PC-9 (cell line): ENCODE measurements around the gene VPS13D.

ENCODE experiments used
- EZH2 ChIP-seq: fragments of 200-600 bp; sonication (generic); IDR thresholded peaks from 2 replicates; pipeline ENCODE4 v1.8.0; 2017; ENCODE audit warnings: antibody characterized with exemption, low read depth
- TF ChIP-seq, protein P1 (sequence below): fragments of 200-600 bp; sonication (generic); conservative IDR thresholded peaks from 2 replicates; pipeline ENCODE4 v1.6.1; 2017; ENCODE audit warnings: mixed run types, antibody characterized with exemption, mild to moderate bottlenecking, moderate library complexity

DNA sequence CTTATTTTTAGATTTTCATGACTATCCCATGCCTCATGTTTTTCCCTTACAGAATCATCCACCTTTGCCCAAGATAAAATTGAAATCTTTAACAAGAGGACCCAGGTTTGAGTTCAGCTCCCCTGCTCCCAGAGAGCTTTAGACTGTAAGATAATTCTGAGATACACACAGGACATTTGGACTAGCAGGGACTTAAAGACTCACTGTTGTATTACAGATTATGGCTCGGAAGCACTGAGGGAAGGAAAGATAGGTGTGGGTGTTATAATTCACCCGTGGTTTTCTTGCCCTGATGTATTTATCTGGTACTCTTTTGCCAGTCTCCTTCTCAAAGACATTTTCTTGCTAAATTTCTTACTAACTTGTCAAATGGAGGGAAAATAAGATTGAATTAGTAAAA is 238.5 kb downstream of the VPS13D start:
- TF ChIP-seq, protein P1, sequence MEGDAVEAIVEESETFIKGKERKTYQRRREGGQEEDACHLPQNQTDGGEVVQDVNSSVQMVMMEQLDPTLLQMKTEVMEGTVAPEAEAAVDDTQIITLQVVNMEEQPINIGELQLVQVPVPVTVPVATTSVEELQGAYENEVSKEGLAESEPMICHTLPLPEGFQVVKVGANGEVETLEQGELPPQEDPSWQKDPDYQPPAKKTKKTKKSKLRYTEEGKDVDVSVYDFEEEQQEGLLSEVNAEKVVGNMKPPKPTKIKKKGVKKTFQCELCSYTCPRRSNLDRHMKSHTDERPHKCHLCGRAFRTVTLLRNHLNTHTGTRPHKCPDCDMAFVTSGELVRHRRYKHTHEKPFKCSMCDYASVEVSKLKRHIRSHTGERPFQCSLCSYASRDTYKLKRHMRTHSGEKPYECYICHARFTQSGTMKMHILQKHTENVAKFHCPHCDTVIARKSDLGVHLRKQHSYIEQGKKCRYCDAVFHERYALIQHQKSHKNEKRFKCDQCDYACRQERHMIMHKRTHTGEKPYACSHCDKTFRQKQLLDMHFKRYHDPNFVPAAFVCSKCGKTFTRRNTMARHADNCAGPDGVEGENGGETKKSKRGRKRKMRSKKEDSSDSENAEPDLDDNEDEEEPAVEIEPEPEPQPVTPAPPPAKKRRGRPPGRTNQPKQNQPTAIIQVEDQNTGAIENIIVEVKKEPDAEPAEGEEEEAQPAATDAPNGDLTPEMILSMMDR, result no peak
- no peak for TF ChIP-seq EZH2
